ENCODE measurements around the gene OR10V1.

DNA sequence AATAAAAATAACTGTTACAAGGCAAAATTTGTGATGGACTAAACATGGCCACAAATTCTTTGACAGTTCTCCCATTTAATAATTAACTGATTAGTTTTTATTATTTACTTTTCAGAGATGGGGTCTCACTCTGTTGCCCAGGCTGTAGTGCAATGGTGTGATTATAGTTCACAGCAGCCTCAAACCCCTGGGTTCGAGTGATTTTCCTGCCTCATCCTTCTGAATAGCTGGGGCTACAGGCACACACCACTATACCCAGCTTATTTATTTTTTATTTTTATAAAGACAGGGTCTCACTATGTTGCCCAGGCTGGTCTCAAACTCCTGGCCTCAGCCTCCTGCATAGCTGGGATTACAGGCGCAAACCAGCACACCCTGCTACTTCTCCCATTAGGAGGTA is 40.4 kb downstream of the OR10V1 start:
- TF ChIP-seq, protein P1, sequence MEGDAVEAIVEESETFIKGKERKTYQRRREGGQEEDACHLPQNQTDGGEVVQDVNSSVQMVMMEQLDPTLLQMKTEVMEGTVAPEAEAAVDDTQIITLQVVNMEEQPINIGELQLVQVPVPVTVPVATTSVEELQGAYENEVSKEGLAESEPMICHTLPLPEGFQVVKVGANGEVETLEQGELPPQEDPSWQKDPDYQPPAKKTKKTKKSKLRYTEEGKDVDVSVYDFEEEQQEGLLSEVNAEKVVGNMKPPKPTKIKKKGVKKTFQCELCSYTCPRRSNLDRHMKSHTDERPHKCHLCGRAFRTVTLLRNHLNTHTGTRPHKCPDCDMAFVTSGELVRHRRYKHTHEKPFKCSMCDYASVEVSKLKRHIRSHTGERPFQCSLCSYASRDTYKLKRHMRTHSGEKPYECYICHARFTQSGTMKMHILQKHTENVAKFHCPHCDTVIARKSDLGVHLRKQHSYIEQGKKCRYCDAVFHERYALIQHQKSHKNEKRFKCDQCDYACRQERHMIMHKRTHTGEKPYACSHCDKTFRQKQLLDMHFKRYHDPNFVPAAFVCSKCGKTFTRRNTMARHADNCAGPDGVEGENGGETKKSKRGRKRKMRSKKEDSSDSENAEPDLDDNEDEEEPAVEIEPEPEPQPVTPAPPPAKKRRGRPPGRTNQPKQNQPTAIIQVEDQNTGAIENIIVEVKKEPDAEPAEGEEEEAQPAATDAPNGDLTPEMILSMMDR (IDR thresholded peaks at IDR 0.05; ENCODE audit: low read depth, low read length, missing input control) = no peak
- TF ChIP-seq ZBTB33 (IDR thresholded peaks at IDR 0.05) (no peak), TAF1 (conservative IDR thresholded peaks at IDR 0.05) (no peak), GABPA (IDR thresholded peaks at IDR 0.05 in 1 of 2, conservative IDR thresholded peaks at IDR 0.05 in 1 of 2) (no peak), ATF3 (IDR thresholded peaks at IDR 0.05) (no peak), REST (IDR thresholded peaks at IDR 0.05) (no peak), RAD21 (IDR thresholded peaks at IDR 0.05) (no peak), EGR1 (IDR thresholded peaks at IDR 0.05; ENCODE audit: low read depth in 2 of 2) (no peak), HNF4A (conservative IDR thresholded peaks at IDR 0.05) (no peak), JUND (IDR thresholded peaks at IDR 0.05) (no peak), HNF4G (IDR thresholded peaks at IDR 0.05) (no peak), YY1 (IDR thresholded peaks at IDR 0.05) (no peak), FOXA1 (IDR thresholded peaks at IDR 0.05) (no peak)
- TF ChIP-seq, protein P2, sequence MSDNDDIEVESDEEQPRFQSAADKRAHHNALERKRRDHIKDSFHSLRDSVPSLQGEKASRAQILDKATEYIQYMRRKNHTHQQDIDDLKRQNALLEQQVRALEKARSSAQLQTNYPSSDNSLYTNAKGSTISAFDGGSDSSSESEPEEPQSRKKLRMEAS (IDR thresholded peaks at IDR 0.05) = no peak
